WERI-Rb-1 (cell line): ENCODE measurements around the gene SFMBT2.

Source experiments
- DNase-seq: peaks from one replicate; pipeline ENCODE4 v3.0.0-alpha.2; 2020
- H3K27ac ChIP-seq: fragments of 250-450 bp; sonication (Bioruptor Pico); 2 replicates; pipeline ENCODE4 v1.5.1; 2020; ENCODE audit warnings: mild to moderate bottlenecking, moderate library complexity
- H3K27me3 ChIP-seq: fragments of 250-450 bp; sonication (Bioruptor Pico); 2 replicates; pipeline ENCODE4 v1.5.1; 2021; ENCODE audit warnings: mild to moderate bottlenecking, low read depth, moderate library complexity; ENCODE audit not compliant: insufficient read depth, severe bottlenecking
- H3K36me3 ChIP-seq: fragments of 250-450 bp; sonication (Bioruptor Pico); 2 replicates; pipeline ENCODE4 v1.5.1; 2020; ENCODE audit warnings: mild to moderate bottlenecking, moderate library complexity
- H3K4me3 ChIP-seq: 2 replicates; pipeline ENCODE4 v1.5.1; 2011; ENCODE audit warnings: low read depth, mild to moderate bottlenecking, control low read depth, low read length
- H3K9me3 ChIP-seq: fragments of 250-450 bp; sonication (Bioruptor Pico); 2 replicates; pipeline ENCODE4 v1.5.1; 2021; ENCODE audit warnings: mild to moderate bottlenecking, moderate library complexity; ENCODE audit not compliant: severe bottlenecking
- TF ChIP-seq, protein P1 (sequence below): IDR thresholded peaks from 2 replicates; pipeline ENCODE4 v1.5.1; 2011; ENCODE audit warnings: low read depth, mild to moderate bottlenecking, control low read depth, inconsistent platforms, low read length

The SFMBT2 gene

DNA sequence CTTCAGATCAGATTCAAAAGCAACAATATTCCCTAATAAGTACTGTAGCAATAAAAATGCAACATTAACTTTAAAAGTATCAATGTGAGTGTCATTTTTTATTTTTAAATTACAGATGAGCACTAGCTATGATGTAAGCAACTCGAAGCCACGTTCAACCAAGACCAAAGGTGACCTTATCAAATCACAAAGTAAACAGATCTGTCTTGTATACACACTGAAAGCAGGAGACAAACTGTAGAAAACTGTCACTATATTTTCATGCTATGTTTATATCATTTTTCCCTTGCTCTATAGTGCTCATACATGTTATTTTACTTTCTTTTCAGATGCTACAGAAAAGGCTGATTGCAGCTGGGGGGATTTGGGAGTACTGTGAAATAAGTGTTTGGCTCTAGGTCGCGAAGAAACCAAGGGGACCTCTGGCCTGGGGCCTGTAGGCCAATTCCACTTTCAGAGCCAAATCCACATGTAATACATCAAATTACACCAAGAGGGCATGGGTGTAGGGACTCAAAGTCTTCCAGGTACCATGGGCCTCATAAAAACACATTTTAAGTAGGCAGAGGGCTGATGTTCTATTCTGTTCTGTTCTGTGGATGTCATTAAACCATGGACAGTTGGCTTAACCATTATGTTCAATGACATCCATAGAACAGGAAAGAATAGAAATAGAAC lies 245.2 kb downstream of the SFMBT2 start:
- TF ChIP-seq, protein P1, sequence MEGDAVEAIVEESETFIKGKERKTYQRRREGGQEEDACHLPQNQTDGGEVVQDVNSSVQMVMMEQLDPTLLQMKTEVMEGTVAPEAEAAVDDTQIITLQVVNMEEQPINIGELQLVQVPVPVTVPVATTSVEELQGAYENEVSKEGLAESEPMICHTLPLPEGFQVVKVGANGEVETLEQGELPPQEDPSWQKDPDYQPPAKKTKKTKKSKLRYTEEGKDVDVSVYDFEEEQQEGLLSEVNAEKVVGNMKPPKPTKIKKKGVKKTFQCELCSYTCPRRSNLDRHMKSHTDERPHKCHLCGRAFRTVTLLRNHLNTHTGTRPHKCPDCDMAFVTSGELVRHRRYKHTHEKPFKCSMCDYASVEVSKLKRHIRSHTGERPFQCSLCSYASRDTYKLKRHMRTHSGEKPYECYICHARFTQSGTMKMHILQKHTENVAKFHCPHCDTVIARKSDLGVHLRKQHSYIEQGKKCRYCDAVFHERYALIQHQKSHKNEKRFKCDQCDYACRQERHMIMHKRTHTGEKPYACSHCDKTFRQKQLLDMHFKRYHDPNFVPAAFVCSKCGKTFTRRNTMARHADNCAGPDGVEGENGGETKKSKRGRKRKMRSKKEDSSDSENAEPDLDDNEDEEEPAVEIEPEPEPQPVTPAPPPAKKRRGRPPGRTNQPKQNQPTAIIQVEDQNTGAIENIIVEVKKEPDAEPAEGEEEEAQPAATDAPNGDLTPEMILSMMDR, result no peak
- H3K36me3 ChIP-seq, result no peaks in the 10 kb centered on the region
- no peak overlapping the region for H3K4me3 ChIP-seq
- H3K27ac ChIP-seq, result no peak overlapping the region
- no peak for DNase-seq
- H3K9me3 ChIP-seq, result no peaks in the 10 kb centered on the region
- peaks cover 3% of the 10 kb centered on the region for H3K27me3 ChIP-seq

DNA sequence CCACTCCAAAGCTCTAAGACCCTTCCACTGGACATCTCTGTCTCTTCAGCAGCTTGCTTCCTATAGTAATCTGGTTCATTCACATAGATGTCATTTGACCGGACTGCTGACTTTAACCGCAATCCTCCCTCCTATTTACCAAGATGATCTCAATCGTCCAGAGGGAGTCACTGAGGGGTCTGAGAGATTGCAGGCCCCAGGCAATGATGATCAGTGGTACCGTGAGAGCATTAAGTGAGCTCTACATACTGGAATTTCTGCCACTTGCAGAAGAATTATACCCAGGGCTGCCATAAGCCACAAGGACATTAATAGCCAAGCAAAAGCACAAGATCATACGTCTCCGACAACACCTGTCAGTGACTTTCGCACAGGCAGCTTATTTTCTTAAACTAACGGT lies 245.9 kb downstream of the SFMBT2 start:
- peaks cover 3% of the 10 kb centered on the region for H3K27me3 ChIP-seq
- TF ChIP-seq, protein P1, result no peak
- no peak overlapping the region for H3K27ac ChIP-seq
- H3K9me3 ChIP-seq, result no peaks in the 10 kb centered on the region
- DNase-seq, result no peak
- H3K4me3 ChIP-seq, result no peak overlapping the region
- no peaks in the 10 kb centered on the region for H3K36me3 ChIP-seq

DNA sequence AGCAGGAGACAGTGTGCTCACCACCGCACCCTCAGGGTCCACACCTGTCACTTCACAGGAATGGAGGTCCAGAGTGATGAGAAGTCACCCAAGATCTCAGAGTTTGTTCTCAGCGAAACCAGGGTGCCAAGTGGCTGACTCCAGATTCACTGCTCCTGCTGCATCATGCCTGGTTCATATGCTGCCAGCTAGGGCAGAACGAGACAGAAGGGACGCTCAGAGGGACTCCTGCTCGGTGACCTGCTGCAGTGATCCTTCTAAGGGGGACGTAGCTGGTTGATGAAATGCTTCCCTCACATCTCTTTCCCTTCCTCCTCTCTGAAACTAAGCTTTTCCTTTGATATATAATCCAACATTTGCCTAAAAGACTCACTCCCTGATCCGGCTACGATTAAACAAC lies 248.5 kb downstream of the SFMBT2 start:
- no peak for DNase-seq
- H3K36me3 ChIP-seq, result no peaks in the 10 kb centered on the region
- TF ChIP-seq, protein P1, result no peak
- H3K4me3 ChIP-seq, result no peak overlapping the region
- H3K27me3 ChIP-seq, result peaks cover 3% of the 10 kb centered on the region
- no peaks in the 10 kb centered on the region for H3K9me3 ChIP-seq
- no peak overlapping the region for H3K27ac ChIP-seq

DNA sequence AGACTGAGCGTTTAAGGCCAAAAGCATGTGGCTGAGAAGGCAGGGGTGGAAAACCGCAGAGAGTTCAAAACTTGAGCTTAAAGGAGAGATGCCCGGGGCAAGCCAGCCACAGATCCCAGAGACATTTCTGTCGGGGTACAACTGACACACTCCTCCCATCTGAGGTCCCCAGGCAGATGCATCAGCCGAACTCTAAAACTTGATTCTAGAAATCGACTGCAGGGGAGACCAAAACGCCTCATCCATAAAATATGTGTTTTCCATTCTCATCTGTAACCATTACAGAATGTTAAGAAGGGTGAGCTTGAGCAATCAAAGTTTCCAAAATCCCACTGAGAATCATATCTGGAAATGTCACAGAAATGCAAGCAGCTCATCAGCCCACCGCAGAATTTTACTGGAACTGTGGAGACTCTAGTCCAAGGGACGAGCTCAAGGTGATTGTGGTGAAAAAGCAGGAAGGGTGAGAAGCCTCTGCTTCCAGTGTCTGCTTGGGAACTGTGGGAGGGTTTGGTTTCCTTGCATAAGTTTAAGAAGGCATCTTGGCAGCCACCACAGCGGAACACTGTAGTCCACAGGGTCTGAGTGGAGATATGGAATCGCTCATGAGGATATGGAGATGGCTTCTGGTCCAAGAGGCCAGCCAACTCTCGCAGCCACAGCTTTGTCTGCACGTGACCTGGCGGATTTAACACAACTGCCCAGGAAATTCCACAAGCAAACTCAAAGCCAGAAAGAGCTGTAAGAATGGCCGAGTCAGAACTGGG lies 249.2 kb downstream of the SFMBT2 start:
- no peaks in the 10 kb centered on the region for H3K36me3 ChIP-seq
- TF ChIP-seq, protein P1, result no peak

DNA sequence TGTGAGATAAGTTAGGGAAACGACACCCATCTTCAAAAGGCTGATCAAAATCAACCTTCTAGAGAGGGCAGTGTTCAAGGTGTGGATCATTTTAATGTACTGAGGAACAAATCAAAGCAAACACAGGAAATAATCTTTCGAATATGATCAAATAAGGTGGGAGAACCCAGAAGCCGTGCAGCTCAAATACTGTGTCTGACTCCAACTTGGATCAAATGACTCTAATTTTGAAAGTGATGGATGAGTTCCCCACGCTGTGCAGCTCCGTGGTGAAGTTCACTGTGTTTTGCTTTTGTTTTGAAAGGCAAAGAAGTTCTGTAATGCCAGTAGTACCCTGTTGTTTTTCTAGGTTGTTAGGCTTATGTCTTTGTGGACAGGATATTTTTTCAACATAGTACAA lies 250.9 kb downstream of the SFMBT2 start:
- Histone ChIP-seq H3K27ac (no peak overlapping the region), H3K27me3 (peaks cover 3% of the 10 kb centered on the region), H3K36me3 (no peaks in the 10 kb centered on the region), H3K9me3 (no peaks in the 10 kb centered on the region), H3K4me3 (no peak overlapping the region)
- TF ChIP-seq, protein P1, result no peak
- DNase-seq, result no peak

More for the DNA sequence above, 249.2 kb downstream of the SFMBT2 start:
- peaks cover 3% of the 10 kb centered on the region for H3K27me3 ChIP-seq
- H3K9me3 ChIP-seq, result no peaks in the 10 kb centered on the region
- no peak overlapping the region for H3K4me3 ChIP-seq
- DNase-seq, result no peak
- H3K27ac ChIP-seq, result no peak overlapping the region
